Kidney (tissue), 14 donors: ENCODE results near the gene MKS1. TPM values are rescaled to one million over a fixed set of nuclear protein-coding genes. Genes with fewer than 3 reads are reported as not detected.

ENCODE experiments used
- DNase-seq, 5 donors: peaks; one replicate each; pipeline ENCODE4 v3.0.0-alpha.2; 2013 to 2020
- FAIRE-seq: peaks from 2 replicates; lab custom pipeline; 2012; peaks lifted over from hg19 to GRCh38; lab: Jason Lieb, UNC
- H3K27ac ChIP-seq, 2 donors: one replicate each; pipeline ENCODE4 v1.7.0; 2013; ENCODE audit warnings: low read depth in 2 of 2, low read length in 2 of 2, inconsistent platforms in 1 of 2
- H3K27me3 ChIP-seq: one replicate; pipeline ENCODE4 v1.7.1; 2013; ENCODE audit warnings: low read length, inconsistent platforms; ENCODE audit not compliant: control insufficient read depth, insufficient read depth
- H3K36me3 ChIP-seq, 3 donors: one replicate each; pipeline versions ENCODE4 v1.7.0 to v1.7.1; 2013; ENCODE audit warnings: low read length in 3 of 3, control low read depth in 1 of 3, inconsistent platforms in 1 of 3; ENCODE audit not compliant: insufficient read depth in 3 of 3, control insufficient read depth in 2 of 3
- H3K4me1 ChIP-seq, 3 donors: one replicate each; pipeline versions ENCODE4 v1.7.0 to v1.7.1; 2013; ENCODE audit warnings: low read length in 3 of 3, inconsistent platforms in 1 of 3, low read depth in 1 of 3; ENCODE audit not compliant: control insufficient read depth in 2 of 3, insufficient read depth in 2 of 3
- H3K4me3 ChIP-seq, 3 donors: one replicate each; pipeline versions ENCODE4 v1.7.0 to v1.8.1; 2013; ENCODE audit warnings: low read length in 3 of 3, control low read depth in 1 of 3, inconsistent platforms in 1 of 3
- H3K9ac ChIP-seq, 3 donors: one replicate each; pipeline versions ENCODE4 v1.7.0 to v1.7.1; 2013; ENCODE audit warnings: low read length in 3 of 3, control low read depth in 1 of 3, inconsistent platforms in 1 of 3
- H3K9me3 ChIP-seq, 3 donors: one replicate each; pipeline versions ENCODE4 v1.7.0 to v1.7.1; 2013; ENCODE audit warnings: low read length in 3 of 3, control low read depth in 1 of 3, inconsistent platforms in 1 of 3; ENCODE audit not compliant: control insufficient read depth in 2 of 3, insufficient read depth in 1 of 3
- CTCF ChIP-seq: IDR thresholded peaks from 3 replicates; pipeline ENCODE4 v1.5.1; 2012; ENCODE audit warnings: mild to moderate bottlenecking, moderate library complexity, borderline replicate concordance; ENCODE audit not compliant: insufficient read depth; ENCODE audit errors: extremely low read depth
- intact Hi-C: fragments of 100-400 bp; cut with DNase I; formaldehyde crosslinking; loops from one replicate; pipeline ENCODE4 v1.11.1; 2022
- polyA plus RNA-seq: library from polyadenylated mRNA; stranded (reverse); fragments of 350-450 nt; fragmentation: Illumina TruSeq; extraction: RNeasy Lipid Tissue Mini Kit (QIAGEN cat#74804); gene quantifications from one replicate; pipeline ENCODE4 v1.2.3, GENCODE V29; 2014; ENCODE audit warnings: low read depth, low replicate concordance; ENCODE audit not compliant: insufficient read depth
- total RNA-seq: library from RNA; stranded (reverse); fragmentation: NEBNext Ultra II Directional; extraction: Animal tissue kit (Norgen Biotek cat#: 25700); gene quantifications from one replicate; pipeline ENCODE4 v1.2.1, GENCODE V29; 2021
- donor health status: control.
- donor health status: control.
- donor health status: control.
- donor health status: control.
- donor health status: control.
- donor health status: DM: yes; HTN: yes; CAD: no.
- donor health status: Normal renal cell carcinoma (clear cell type).

Gene MKS1
- total and polyA plus RNA-seq, 2 donors from 2014 or later = 17.2 to 25.6 TPM

DNA sequence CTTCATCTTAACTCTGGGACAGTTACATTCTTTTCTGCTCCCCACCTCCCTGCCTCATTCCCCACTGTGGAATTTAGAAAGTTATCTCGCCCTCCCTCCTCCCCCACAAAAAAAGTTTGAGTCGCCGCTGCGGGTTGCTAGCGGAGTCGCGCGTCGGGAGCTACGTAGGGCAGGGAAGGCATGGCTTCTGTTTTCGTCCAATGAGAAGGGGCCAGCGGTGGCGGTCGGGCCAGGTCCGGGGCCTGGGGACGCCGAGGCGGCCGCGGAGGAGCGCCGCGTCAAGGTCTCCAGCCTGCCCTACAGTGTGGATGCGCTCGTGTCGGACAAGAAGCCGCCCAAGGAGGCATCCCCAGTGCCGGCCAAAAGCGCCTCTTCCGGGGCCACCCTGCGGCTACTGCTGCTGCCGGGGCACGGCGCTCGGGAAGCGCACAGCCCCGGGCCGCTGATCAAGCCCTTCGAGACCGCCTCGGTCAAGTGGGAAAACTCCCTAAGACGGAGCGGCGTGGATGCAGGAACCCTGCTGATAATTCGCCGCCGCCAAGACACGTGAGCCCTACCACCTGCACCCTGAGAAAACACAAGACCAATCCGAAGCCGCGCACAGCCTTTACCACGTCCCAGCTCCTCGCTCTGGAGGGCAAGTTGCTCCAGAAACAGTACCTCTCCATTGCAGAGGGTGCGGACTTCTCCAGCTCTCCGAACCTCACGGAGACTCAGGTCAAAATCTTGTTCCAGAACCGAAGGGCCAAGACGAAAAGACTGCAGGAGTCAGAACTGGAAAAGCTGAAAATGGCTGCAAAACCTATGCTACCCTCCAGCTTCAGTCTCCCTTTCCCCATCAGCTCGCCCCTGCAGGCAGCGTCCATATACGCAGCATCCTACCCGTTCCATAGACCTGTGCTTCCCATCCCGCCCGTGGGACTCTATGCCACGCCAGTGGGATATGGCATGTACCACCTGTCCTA lies 61.9 kb downstream of the MKS1 start:
- intact Hi-C loops = no loop called here
- peak; percentile 21 to 76 (median 33) for DNase-seq
- no peak for FAIRE-seq
- no peak for TF ChIP-seq CTCF
- peaks cover 17% of the 10 kb centered on the region for H3K27me3 ChIP-seq
- no peaks in the 10 kb centered on the region for H3K9me3 ChIP-seq
- H3K4me3 ChIP-seq = peak overlapping the region; percentile 20 to 49 (median 32)
- no peak overlapping the region for H3K27ac ChIP-seq
- H3K9ac ChIP-seq = no peak overlapping the region
- no peaks in the 10 kb centered on the region for H3K36me3 ChIP-seq
- H3K4me1 ChIP-seq = no peaks in the 10 kb centered on the region

Other genes with a start within 250 kb of the MKS1 start
- 92.5 TPM for gene VEZF1, start 231.0 kb downstream of the MKS1 start, total RNA-seq
- gene VEZF1, start 231.0 kb downstream of the MKS1 start, polyA plus RNA-seq = 26.0 TPM
- 177 TPM for gene SRSF1, start 212.0 kb downstream of the MKS1 start, total RNA-seq
- 69.8 TPM for gene SRSF1, start 212.0 kb downstream of the MKS1 start, polyA plus RNA-seq
- 43.2 TPM for gene DYNLL2, start 135.8 kb downstream of the MKS1 start, total RNA-seq
- 59.7 TPM for gene DYNLL2, start 135.8 kb downstream of the MKS1 start, polyA plus RNA-seq
- gene OR4D1, start 70.9 kb downstream of the MKS1 start, total RNA-seq = 0.06 TPM
- not detected for gene OR4D1, start 70.9 kb downstream of the MKS1 start, polyA plus RNA-seq
- not detected for gene OR4D2, start 52.3 kb downstream of the MKS1 start, total RNA-seq
- gene OR4D2, start 52.3 kb downstream of the MKS1 start, polyA plus RNA-seq = not detected
- 0.19 TPM for gene EPX, start 26.5 kb downstream of the MKS1 start, total RNA-seq
- gene EPX, start 26.5 kb downstream of the MKS1 start, polyA plus RNA-seq = not detected
- gene LPO, start 19.3 kb upstream of the MKS1 start, total RNA-seq = not detected
- gene LPO, start 19.3 kb upstream of the MKS1 start, polyA plus RNA-seq = not detected
- 0.47 TPM for gene MPO, start 61.7 kb upstream of the MKS1 start, total RNA-seq
- gene MPO, start 61.7 kb upstream of the MKS1 start, polyA plus RNA-seq = not detected
- 30.6 TPM for gene TSPOAP1, start 109.5 kb upstream of the MKS1 start, total RNA-seq
- 12.5 TPM for gene TSPOAP1, start 109.5 kb upstream of the MKS1 start, polyA plus RNA-seq
- 60.5 TPM for gene SUPT4H1, start 132.9 kb upstream of the MKS1 start, total RNA-seq
- 129 TPM for gene SUPT4H1, start 132.9 kb upstream of the MKS1 start, polyA plus RNA-seq
- 9.5 TPM for gene RNF43, start 198.3 kb upstream of the MKS1 start, total RNA-seq
- 7.8 TPM for gene RNF43, start 198.3 kb upstream of the MKS1 start, polyA plus RNA-seq